ENCODE results near the gene PRKAG2.

The PRKAG2 gene

GRCh38 chr7:151790830-151791620 lies 85.9 kb downstream of the PRKAG2 start:
- no peak for TF ChIP-seq CTCF (IDR thresholded peaks at IDR 0.05; ENCODE audit: insufficient read depth, low read depth, low read length, missing control alignments)
- H3K4me3 ChIP-seq (ENCODE audit: low read depth, low read length), result no peak overlapping the region
- no peak for DNase-seq (ENCODE audit: low read depth)

- no peak for TF ChIP-seq CTCF (IDR thresholded peaks at IDR 0.05; ENCODE audit: insufficient read depth, low read depth, low read length, missing control alignments)
- no peak for DNase-seq (ENCODE audit: low read depth)
- H3K4me3 ChIP-seq (ENCODE audit: low read depth, low read length), result no peak overlapping the region
These were observed 86.7 kb downstream of the PRKAG2 start for GRCh38 chr7:151790095-151790829.

- TF ChIP-seq CTCF (IDR thresholded peaks at IDR 0.05; ENCODE audit: insufficient read depth, low read depth, low read length, missing control alignments), result no peak
- H3K4me3 ChIP-seq (ENCODE audit: low read depth, low read length), result no peak overlapping the region
- DNase-seq (ENCODE audit: low read depth), result no peak
These were observed 87.5 kb downstream of the PRKAG2 start for GRCh38 chr7:151789380-151789947.

GRCh38 chr7:151787348-151787747 lies 89.6 kb downstream of the PRKAG2 start:
- TF ChIP-seq CTCF (IDR thresholded peaks at IDR 0.05; ENCODE audit: insufficient read depth, low read depth, low read length, missing control alignments), result no peak
- no peak overlapping the region for H3K4me3 ChIP-seq (ENCODE audit: low read depth, low read length)
- no peak for DNase-seq (ENCODE audit: low read depth)

GRCh38 chr7:151786936-151787335 lies 90.0 kb downstream of the PRKAG2 start:
- DNase-seq (ENCODE audit: low read depth), result no peak
- TF ChIP-seq CTCF (IDR thresholded peaks at IDR 0.05; ENCODE audit: insufficient read depth, low read depth, low read length, missing control alignments), result no peak

GRCh38 chr7:151786241-151786640 lies 90.7 kb downstream of the PRKAG2 start:
- no peak for DNase-seq (ENCODE audit: low read depth)
- no peak overlapping the region for H3K4me3 ChIP-seq (ENCODE audit: low read depth, low read length)
- no peak for TF ChIP-seq CTCF (IDR thresholded peaks at IDR 0.05; ENCODE audit: insufficient read depth, low read depth, low read length, missing control alignments)

More at GRCh38 chr7:151786936-151787335, 90.0 kb downstream of the PRKAG2 start:
- H3K4me3 ChIP-seq (ENCODE audit: low read depth, low read length), result no peak overlapping the region
